ENCODE measurements around the gene SFMBT2. TPM values are rescaled to one million over a fixed set of nuclear protein-coding genes. Genes with fewer than 3 reads are reported as not detected.
A peak's percentile ranks its signal among the peaks of the same experiment; 100 is the strongest.

Gene SFMBT2
- total and polyA plus RNA-seq, 8 donors: 4.1 to 12.6 (median 5.2) TPM

DNA sequence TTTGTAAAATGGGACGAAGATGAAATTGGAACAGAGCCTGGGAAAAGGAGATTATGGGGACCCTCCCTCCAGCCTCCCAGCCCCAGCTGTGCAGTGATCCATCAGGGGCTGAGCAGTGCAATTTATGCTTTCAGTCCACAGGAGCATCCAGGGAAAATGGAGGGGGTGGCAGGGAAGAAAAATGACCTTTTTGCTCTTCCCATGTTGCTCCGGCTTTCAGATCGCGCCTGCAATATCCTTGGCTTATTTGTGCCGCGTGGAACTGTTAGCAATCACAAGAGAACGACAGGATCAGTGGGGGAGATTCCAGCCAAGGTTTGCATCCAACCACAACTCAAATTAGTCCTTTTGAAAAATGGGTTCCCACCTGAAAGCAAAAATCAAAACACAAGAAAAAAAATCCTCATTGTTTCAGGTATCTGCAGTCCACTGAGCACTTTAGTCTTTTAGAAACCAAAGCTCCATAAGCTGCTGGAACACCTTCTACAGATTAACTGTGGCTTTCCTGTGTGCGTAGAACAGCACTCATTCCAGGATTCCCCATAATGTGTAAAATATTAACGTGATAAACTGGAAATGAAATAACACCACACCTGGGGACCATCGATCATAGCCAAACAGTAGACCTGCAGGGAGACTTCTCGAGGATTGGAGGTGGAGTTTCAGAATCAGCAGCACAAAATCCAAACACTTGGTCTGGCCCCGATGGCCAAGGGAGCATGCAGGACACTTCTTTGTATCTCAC, 30.7 kb upstream of the SFMBT2 start:
- no peak for ATAC-seq
- intact Hi-C loops (cut with DNase I): no loop called here
- no peaks in the 10 kb centered on the region for H3K4me1 ChIP-seq
- H3K9me3 ChIP-seq: no peaks in the 10 kb centered on the region
- DNase-seq: no peak
- no peak for TF ChIP-seq CTCF (IDR thresholded peaks at IDR 0.05)
- peaks cover 0 to 31% of the 10 kb centered on the region in 2 donors for H3K27me3 ChIP-seq
- H3K4me3 ChIP-seq: no peak overlapping the region
- no peaks in the 10 kb centered on the region for H3K36me3 ChIP-seq
- H3K27ac ChIP-seq: no peak overlapping the region

DNA sequence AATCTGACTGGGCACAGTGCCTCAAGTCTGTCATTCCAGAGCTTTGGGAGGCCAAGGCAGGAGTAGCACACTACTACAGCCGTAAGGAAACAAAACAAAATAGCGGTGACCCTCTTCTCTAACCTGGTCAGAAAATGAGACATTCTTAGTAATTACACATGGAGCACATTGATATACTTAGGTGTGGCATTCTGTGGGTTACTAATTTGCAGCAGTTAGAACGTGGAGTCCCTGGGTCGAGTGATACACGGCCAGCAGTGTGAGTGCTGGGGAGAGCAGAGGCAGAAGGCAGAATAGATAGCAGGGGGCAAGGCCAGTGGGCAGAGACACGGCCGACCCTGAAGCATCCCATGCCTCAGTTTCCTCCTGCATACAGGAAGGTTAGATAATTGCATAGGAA, 28.9 kb upstream of the SFMBT2 start:
- no peak for ATAC-seq

DNA sequence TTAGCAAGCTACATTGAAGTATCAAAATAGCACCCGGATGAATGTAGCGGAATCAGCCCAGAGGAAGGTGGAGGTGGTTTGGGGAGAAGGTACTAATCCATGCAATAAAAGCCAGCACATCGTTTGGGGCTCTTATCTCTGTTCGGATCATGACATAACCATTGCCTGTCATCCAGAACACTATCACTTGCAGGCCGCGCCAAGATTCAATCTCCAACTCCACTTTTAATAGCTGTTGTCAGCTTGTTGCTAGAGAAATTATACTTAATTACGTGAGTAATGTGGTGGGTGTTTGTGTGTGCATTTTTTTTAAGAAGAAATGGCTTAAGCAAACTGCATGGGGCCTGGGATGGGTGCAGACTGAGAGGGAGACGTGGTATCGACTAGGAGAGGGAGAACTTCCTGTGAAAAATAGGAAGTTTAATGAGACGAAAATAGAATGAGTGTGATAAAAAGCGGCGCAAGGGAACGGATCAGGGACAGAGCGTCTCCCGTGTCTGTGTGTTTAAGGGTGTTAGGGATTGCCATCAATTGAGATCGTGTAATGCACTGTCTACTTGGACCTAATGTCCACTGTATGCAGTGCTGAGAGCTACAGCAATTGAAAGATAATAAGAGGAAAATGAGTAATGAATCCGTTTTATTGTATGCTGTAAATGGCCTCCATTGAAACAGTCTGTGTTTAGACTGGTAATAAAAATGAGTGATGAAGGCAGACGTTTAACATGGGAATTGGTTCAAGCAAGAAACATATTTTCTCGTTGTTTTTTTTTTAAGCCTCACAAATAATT, 27.6 kb upstream of the SFMBT2 start:
- Histone ChIP-seq H3K4me1 (no peaks in the 10 kb centered on the region), H3K4me3 (no peak overlapping the region), H3K9me3 (no peaks in the 10 kb centered on the region), H3K27ac (no peak overlapping the region), H3K27me3 (peaks cover 0 to 40% of the 10 kb centered on the region in 2 donors), H3K36me3 (no peaks in the 10 kb centered on the region)
- ATAC-seq: no peak
- no peak for DNase-seq
- TF ChIP-seq CTCF (IDR thresholded peaks at IDR 0.05): no peak
- intact Hi-C loops (cut with DNase I): no loop called here

More for the DNA sequence above, 28.9 kb upstream of the SFMBT2 start:
- Histone ChIP-seq H3K27ac (no peak overlapping the region), H3K36me3 (no peaks in the 10 kb centered on the region), H3K27me3 (peaks cover 0 to 31% of the 10 kb centered on the region in 2 donors), H3K4me1 (no peaks in the 10 kb centered on the region), H3K9me3 (no peaks in the 10 kb centered on the region), H3K4me3 (no peak overlapping the region)
- intact Hi-C loops (cut with DNase I): no loop called here
- no peak for DNase-seq
- no peak for TF ChIP-seq CTCF (IDR thresholded peaks at IDR 0.05)

GRCh38 chr10:7436490-7437100, 25.8 kb upstream of the SFMBT2 start:
- intact Hi-C loops (cut with DNase I): no loop called here
- peak; percentile 37 for ATAC-seq
- peaks cover 0 to 49% of the 10 kb centered on the region in 2 donors for H3K27me3 ChIP-seq
- H3K4me1 ChIP-seq: no peaks in the 10 kb centered on the region
- TF ChIP-seq CTCF (IDR thresholded peaks at IDR 0.05): no peak
- H3K36me3 ChIP-seq: no peaks in the 10 kb centered on the region
- no peak for DNase-seq
- H3K27ac ChIP-seq: no peak overlapping the region
- no peak overlapping the region for H3K4me3 ChIP-seq
- H3K9me3 ChIP-seq: no peaks in the 10 kb centered on the region

DNA sequence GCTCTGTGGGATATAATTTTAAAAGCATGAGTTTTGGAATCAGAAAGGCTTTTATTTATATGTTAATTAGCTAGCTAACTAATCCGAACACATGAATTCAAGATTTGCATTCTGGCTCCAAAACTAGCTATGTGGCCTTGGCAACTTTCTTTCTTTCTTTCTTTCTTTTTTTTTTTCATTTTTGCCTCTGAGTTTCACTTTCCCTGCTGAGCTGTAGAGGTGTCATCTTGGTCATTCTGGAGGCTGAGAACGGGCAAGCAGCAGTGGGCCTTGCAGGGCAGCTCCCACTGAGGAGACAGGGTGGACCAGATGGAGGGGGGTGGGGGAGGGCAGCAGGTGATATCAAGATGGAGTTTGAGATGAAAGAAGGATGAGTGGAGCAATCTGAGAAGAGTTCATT, 24.8 kb upstream of the SFMBT2 start:
- Histone ChIP-seq H3K27me3 (peaks cover 0 to 48% of the 10 kb centered on the region in 2 donors), H3K4me3 (no peak overlapping the region), H3K4me1 (no peaks in the 10 kb centered on the region), H3K9me3 (no peaks in the 10 kb centered on the region), H3K27ac (no peak overlapping the region), H3K36me3 (no peaks in the 10 kb centered on the region)
- ATAC-seq: no peak
- intact Hi-C loops (cut with DNase I): no loop called here
- DNase-seq: no peak
- no peak for TF ChIP-seq CTCF (IDR thresholded peaks at IDR 0.05)

Data from left lung (tissue), 10 donors.